ENCODE results near the gene CLCNKB.
A peak's percentile ranks its signal among the peaks of the same experiment; 100 is the strongest.

CLCNKB gene

GRCh38 chr1:16077406-16078245 is 34.0 kb downstream of the CLCNKB start:
- no peak overlapping the region for H3K27ac ChIP-seq
- H3K4me3 ChIP-seq: no peak overlapping the region
- no peak for DNase-seq (ENCODE audit: low spot score)
- no peak for TF ChIP-seq CTCF (IDR thresholded peaks at IDR 0.05)

- H3K4me3 ChIP-seq: no peak overlapping the region
- H3K27ac ChIP-seq: no peak overlapping the region
- peak; percentile 75 for TF ChIP-seq CTCF (IDR thresholded peaks at IDR 0.05)
- DNase-seq (ENCODE audit: low spot score): no peak
These were observed 35.5 kb downstream of the CLCNKB start for GRCh38 chr1:16078925-16079656.

GRCh38 chr1:16080422-16081150 is 37.0 kb downstream of the CLCNKB start:
- no peak for DNase-seq (ENCODE audit: low spot score)
- TF ChIP-seq CTCF (IDR thresholded peaks at IDR 0.05): no peak
- Histone ChIP-seq H3K4me3 (no peak overlapping the region), H3K27ac (no peak overlapping the region)

- DNase-seq (ENCODE audit: low spot score): no peak
- H3K4me3 ChIP-seq: no peak overlapping the region
- H3K27ac ChIP-seq: no peak overlapping the region
- TF ChIP-seq CTCF (IDR thresholded peaks at IDR 0.05): no peak
These were observed 38.1 kb downstream of the CLCNKB start for GRCh38 chr1:16081636-16082035.

GRCh38 chr1:16082283-16083038 is 38.9 kb downstream of the CLCNKB start:
- no peak overlapping the region for H3K27ac ChIP-seq
- peak; percentile 67 for TF ChIP-seq CTCF (IDR thresholded peaks at IDR 0.05)
- H3K4me3 ChIP-seq: no peak overlapping the region
- DNase-seq (ENCODE audit: low spot score): no peak

GRCh38 chr1:16083486-16083885 is 39.9 kb downstream of the CLCNKB start:
- DNase-seq (ENCODE audit: low spot score): no peak
- H3K27ac ChIP-seq: no peak overlapping the region
- H3K4me3 ChIP-seq: no peak overlapping the region
- no peak for TF ChIP-seq CTCF (IDR thresholded peaks at IDR 0.05)
